ENCODE results near the gene OR5B21. TPM values are rescaled to one million over a fixed set of nuclear protein-coding genes. Genes with fewer than 3 reads are reported as not detected.

The OR5B21 gene
- total RNA-seq, 1 experiment from 2014 or later = not detected

- Histone ChIP-seq H2AFZ (ENCODE audit: low read length) (no peak overlapping the region), H2BK5ac (ENCODE audit: insufficient read length, low read length) (no peak overlapping the region), H4K5ac (ENCODE audit: insufficient read length, low read depth, low read length) (no peak overlapping the region), H2BK120ac (ENCODE audit: low read depth, low read length, poor library complexity, severe bottlenecking) (no peak overlapping the region), H3K4me2 (ENCODE audit: insufficient read depth, insufficient read length, low read length) (no peak overlapping the region), H3K79me2 (ENCODE audit: insufficient read depth, low read length) (no peaks in the 10 kb centered on the region), H3K56ac (ENCODE audit: insufficient read length, low read depth, low read length) (no peak overlapping the region), H3K4ac (ENCODE audit: low read depth, low read length) (no peak overlapping the region), H2BK20ac (ENCODE audit: low read depth, low read length, poor library complexity, severe bottlenecking) (no peak overlapping the region), H3K4me1 (ENCODE audit: insufficient read depth, low read length) (no peaks in the 10 kb centered on the region; the same call in 1 of the 2 replicates), H2BK12ac (ENCODE audit: insufficient read length, low read depth, low read length) (no peak overlapping the region), H3K14ac (ENCODE audit: insufficient read depth, low read length) (no peak overlapping the region), H3K23ac (ENCODE audit: insufficient read length, low read depth, low read length) (no peak overlapping the region), H3K27ac (ENCODE audit: insufficient read length, low read depth, low read length) (no peak overlapping the region), H3K27me3 (ENCODE audit: insufficient read depth, low read length) (no peaks in the 10 kb centered on the region), H2AK5ac (ENCODE audit: insufficient read length, low read length) (no peak overlapping the region), H4K8ac (replicated peaks; ENCODE audit: insufficient read length, low read depth, low read length) (no peak overlapping the region), H3K79me1 (ENCODE audit: insufficient read depth, low read depth, low read length, poor library complexity, severe bottlenecking) (no peaks in the 10 kb centered on the region), H3K9ac (ENCODE audit: extremely low read depth, insufficient read length, low read length) (no peak overlapping the region), H3K9me3 (ENCODE audit: control insufficient read depth, low read depth, low read length) (no peaks in the 10 kb centered on the region), H4K20me1 (ENCODE audit: control insufficient read depth, insufficient read depth, insufficient read length) (no peaks in the 10 kb centered on the region), H3T11ph (ENCODE audit: low read length) (no peak overlapping the region), H3K23me2 (ENCODE audit: insufficient read length, low read depth, low read length, poor library complexity, severe bottlenecking) (no peaks in the 10 kb centered on the region), H3K18ac (ENCODE audit: insufficient read length, low read depth, low read length) (no peak overlapping the region), H4K91ac (ENCODE audit: insufficient read length, low read depth, low read length) (no peak overlapping the region), H2BK15ac (ENCODE audit: low read depth, low read length) (no peak overlapping the region)
- H3K36me3 Mint-ChIP-seq (ENCODE audit: insufficient read depth in 1 of 3, low read depth in 3 of 3) = no peaks in the 10 kb centered on the region; a peak in 1 of 7 replicates
- DNase-seq = no peak
- H3K4me1 Mint-ChIP-seq = peaks cover 0 to 2% of the 10 kb centered on the region in 2 experiments; a peak in 1 of 4 replicates
- no peak overlapping the region for H3K4me3 Mint-ChIP-seq
- TF ChIP-seq CTCF (conservative IDR thresholded peaks at IDR 0.05) = no peak
- H3K9me3 Mint-ChIP-seq = no peaks in the 10 kb centered on the region
- H3K27ac Mint-ChIP-seq = no peak overlapping the region
- no CpG with 5 or more reads among the region's 4 CpGs for WGBS (ENCODE audit: extremely low coverage, insufficient read length, low lambda C conversion rate)
- H3K27me3 Mint-ChIP-seq (ENCODE audit: low read depth) = no peaks in the 10 kb centered on the region
Measured at GRCh38 chr11:58505849-58506248, 2.1 kb downstream of the OR5B21 start.

Measured in H9 (cell line).